NCI-H2107 treated with DMSO at 0.1 percent for 48 hours (cell line): ENCODE results near the gene CDH8.

Experiments
- DNase-seq: peaks from one replicate; lab custom pipeline; 2025; ENCODE audit not compliant: unreplicated experiment; lab: John Stamatoyannopoulos, UW

The CDH8 gene

DNA sequence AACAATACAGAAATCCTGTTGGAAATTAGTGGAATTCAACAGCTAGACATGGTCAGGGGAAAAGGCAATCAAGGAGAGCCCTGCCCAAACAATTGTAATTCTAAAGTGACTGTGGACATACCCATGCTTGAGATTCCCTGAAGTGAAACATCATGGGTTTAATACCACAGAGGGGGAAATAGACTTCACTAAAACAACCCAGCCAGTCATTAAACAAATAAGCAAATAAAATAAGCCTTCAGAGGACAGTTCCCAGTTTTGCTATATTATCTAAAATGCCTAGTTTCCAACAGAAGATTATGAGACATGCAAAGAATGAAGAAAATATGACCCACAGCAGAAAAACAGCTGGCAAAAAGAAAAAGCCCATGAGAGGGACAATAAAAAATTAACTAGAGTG, 376.3 kb downstream of the CDH8 start:
- no peak for DNase-seq

DNA sequence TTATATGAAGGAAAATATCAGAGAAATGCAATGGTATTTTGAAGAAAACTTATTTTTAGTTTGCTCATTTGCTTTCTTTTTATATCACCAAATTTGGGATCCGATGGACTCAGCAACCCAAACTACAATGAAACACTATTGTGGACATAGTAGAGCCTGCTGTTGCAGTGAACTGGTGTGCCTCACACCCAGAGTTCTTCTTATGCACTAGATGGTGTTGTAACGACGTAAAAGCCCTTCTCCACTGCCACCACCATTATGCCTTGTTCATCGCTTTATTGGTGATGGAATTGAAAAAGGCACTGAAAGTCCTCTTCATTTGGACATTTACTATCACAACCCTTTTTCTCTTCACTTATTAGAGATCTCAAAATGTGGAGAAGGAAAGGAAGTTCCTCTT, 381.3 kb downstream of the CDH8 start:
- DNase-seq: no peak

DNA sequence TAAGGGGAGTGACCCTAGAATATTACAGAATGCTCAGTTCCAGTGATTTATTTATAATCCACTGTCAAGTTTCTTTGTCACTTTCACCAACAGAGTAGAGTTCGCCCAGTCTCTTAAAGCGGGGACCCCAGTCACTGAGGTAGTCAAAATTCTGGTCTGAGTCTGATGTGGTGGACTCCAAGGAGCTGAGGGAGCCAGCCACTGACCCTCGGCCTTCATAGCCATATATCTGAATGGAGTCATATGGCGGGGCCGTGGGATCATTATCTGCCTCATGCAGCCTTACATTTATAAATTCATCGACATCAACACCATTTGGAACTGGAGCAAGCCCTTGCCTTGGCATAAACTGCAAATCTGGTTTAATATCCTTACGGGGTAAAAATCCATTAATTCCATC, 382.7 kb downstream of the CDH8 start:
- DNase-seq: no peak

DNA sequence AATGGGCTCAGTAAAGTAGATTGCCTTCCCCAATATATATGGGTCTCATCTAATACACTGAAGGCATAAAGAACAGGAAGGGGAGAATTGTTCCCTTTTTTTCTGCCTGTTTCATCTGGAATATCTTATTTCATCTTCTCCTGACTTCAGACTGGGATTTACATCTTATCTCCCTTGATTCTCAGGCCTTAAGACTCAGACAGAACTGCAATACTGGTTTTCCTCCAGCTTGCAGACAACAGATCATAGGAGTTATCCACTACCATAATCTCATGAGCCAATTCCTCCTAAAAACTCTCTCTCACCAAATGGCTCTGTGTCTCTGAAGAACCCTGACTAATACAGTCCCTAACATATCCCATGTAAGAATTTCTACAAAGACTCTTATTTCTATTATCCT, 390.7 kb downstream of the CDH8 start:
- no peak for DNase-seq

DNA sequence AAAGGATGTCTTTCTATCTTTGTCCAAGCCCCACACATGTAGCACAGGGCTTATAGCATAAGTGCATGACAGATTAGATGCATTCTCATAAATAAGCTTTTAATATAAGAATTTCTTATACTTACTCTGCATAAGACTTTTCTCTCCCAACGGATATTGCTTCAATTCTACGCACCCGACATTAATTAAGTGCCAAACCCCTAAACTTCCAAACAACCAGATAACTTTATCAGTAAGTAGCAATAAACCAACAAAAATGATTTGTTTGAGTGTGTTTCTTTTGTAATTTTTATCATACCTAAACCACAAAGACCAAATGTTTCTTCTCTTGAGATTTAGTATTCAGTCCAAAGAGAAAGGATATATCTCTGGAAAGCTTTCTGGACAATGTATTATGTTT, 391.5 kb downstream of the CDH8 start:
- no peak for DNase-seq

DNA sequence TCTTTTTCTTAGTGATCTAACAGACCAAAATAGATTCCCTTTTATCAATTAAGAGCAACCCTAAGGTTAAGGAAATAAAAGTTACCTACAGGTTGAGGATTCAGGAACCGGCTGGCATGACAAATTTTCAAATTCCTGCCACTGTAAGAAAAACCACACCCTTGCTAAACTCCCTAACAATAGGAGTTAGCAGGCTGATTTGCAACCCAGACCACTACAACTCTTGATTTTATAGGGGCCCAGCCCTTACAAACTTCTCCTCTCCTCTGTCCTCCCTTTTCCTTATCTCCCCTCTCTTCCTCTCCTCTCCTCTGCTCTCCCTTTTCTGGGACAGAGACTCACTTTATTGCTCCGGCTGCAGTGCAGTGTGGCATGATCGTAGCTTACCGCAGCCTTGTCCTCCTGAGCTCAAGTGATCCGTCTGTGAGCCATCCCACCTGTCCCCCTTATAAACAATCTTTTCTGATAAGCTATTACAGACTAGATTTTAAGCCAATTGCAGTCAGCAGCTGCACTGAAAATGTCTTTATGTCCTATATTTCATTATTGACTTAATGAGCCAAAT, 418.9 kb downstream of the CDH8 start:
- DNase-seq: no peak

DNA sequence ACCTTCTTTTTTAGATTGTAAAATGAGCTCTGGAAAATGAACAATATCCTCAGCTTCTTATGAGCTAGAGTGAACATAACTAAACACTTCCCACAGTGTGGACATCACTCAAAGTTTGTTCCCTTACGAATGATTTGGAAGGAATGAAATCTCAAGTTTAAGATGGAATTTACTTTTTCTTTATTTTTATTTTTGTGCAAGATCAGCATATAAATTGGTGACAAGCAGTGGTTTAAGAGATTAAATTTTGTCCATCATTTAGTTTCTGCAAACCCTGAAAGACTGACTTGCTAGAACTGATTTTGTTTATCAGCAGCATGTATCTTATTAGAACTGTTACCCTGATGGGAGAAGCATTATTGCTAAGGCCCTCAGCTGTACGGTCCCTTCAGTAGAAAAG, 420.1 kb downstream of the CDH8 start:
- DNase-seq: no peak

DNA sequence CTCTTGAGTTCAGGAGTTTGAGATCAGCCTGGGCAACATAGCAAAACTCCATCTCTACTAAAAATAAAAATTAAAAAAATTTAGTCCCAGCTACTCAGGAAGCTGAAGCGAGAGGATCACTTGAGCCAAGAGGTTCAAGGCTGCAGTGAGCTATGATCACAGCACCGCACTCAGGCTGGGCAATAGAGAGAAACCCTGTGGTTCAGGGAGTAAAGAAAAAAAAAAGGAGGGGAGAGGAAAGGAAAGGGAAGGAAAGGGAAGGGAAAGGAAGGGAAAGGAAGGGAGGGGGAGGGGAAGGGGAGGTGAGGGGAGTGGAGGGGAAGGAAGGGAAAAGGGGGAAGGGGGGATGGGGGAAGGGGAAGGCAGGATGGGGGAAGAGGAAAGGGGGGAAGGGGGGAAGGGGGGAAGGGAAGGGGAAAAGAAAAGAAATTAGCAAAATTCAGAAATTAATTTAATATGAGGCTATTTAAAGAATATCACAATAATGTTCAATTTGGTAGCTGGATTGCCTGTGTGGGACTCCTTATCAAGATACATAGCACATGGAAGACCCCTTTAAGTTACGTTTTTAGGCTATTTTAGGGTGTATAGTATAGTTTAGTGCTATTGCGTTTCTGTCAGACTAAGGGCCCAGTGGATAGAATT, 424.3 kb downstream of the CDH8 start:
- DNase-seq: no peak

DNA sequence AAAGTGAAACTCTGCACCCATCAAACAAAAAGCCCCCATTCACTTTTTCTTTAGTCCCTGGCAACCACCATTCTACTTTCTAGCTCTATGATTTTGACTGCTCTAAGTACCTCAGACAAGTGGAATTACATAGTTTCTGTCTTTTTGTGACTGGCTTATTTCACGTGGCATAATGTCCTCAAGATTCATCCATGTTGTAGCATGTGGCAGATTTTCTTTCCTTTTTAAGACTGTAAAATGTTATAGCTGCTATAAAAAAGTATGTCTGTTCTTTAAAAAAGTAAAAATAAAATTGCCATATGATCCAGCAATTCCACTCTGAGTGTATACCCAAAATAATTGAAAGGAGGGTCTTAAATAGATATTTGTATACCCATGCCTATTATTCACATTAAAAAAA, 429.7 kb downstream of the CDH8 start:
- DNase-seq: no peak
